Esophagus (tissue), 2 donors: Measurements from ENCODE around the gene METTL25. TPM values are rescaled to one million over a fixed set of nuclear protein-coding genes. Genes with fewer than 3 reads are reported as not detected.

Source experiments
- H3K27ac ChIP-seq, 2 donors: one replicate each; pipeline ENCODE4 v1.5.1; 2013; ENCODE audit warnings: low read depth in 2 of 2, mild to moderate bottlenecking in 2 of 2, inconsistent platforms in 1 of 2, low read length in 1 of 2, moderate library complexity in 1 of 2
- H3K27me3 ChIP-seq, 2 donors: one replicate each; pipeline ENCODE4 v1.6.1; 2013; ENCODE audit warnings: low read length in 2 of 2, control low read depth in 1 of 2, mild to moderate bottlenecking in 1 of 2; ENCODE audit not compliant: insufficient read depth in 2 of 2, control insufficient read depth in 1 of 2
- H3K36me3 ChIP-seq, 2 donors: one replicate each; pipeline ENCODE4 v1.6.1; 2013; ENCODE audit warnings: low read length in 1 of 2; ENCODE audit not compliant: control insufficient read depth in 2 of 2, insufficient read depth in 2 of 2
- H3K4me1 ChIP-seq, 2 donors: one replicate each; pipeline ENCODE4 v1.6.1; 2013; ENCODE audit warnings: low read length in 1 of 2; ENCODE audit not compliant: control insufficient read depth in 2 of 2, insufficient read depth in 2 of 2
- H3K4me3 ChIP-seq, 2 donors: one replicate each; pipeline ENCODE4 v1.5.1; 2013; ENCODE audit warnings: low read length in 2 of 2, mild to moderate bottlenecking in 2 of 2, low read depth in 1 of 2, moderate library complexity in 1 of 2
- H3K9me3 ChIP-seq, 2 donors: one replicate each; pipeline ENCODE4 v1.6.1; 2013; ENCODE audit warnings: mild to moderate bottlenecking in 2 of 2, low read depth in 1 of 2, low read length in 1 of 2, moderate library complexity in 1 of 2; ENCODE audit not compliant: control insufficient read depth in 2 of 2, insufficient read depth in 1 of 2
- WGBS, 2 donors: extraction: QIAGEN DNeasy Blood & Tissue Kit; methylation state at CpG; one replicate each; pipeline ENCODE4 v1.1.7; 2013; 5-methylcytosine and 5-hydroxymethylcytosine counted together
- polyA plus RNA-seq, 2 donors: library from polyadenylated mRNA; stranded (reverse); fragments of 200-250 nt; gene quantifications; one replicate each; pipeline ENCODE4 v1.2.3, GENCODE V29; 2013
- donor health status: healthy with polysubstance abuse.
- donor health status: Bipolar disorder and iron deficiency.

The METTL25 gene
- polyA plus RNA-seq, 2 donors, result 4.6 to 7.1 TPM

GRCh38 chr12:82474798-82475184 is 116.5 kb downstream of the METTL25 start:
- H3K4me3 ChIP-seq, result no peak overlapping the region
- WGBS, 2 donors, result 76 to 85% methylated on average over 2 of the region's 2 CpGs
- H3K4me1 ChIP-seq, result no peaks in the 10 kb centered on the region
- no peaks in the 10 kb centered on the region for H3K9me3 ChIP-seq
- no peaks in the 10 kb centered on the region for H3K27me3 ChIP-seq
- H3K36me3 ChIP-seq, result peaks cover 0 to 4% of the 10 kb centered on the region in 2 donors
- H3K27ac ChIP-seq, result no peak overlapping the region

DNA sequence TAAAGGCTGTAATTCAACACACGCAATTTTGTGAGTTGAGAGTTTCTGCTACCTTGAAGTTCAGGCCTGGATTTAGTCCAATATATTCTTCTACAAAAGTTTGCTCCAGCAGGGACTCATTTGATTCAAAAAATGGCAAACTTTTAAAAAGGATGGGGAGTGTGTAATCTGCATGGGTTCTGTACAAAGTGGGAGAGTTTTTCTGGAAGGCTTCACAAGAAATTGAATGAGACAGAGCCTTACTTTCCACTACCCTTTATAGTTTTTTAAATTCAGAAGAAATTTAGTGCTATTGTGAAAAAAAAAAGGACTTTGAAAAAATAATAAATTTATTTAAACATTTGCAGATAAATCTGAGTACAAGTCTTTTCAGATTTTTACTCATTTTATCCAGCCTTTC is 116.9 kb downstream of the METTL25 start:
- Histone ChIP-seq H3K4me3 (no peak overlapping the region), H3K4me1 (no peaks in the 10 kb centered on the region), H3K27me3 (no peaks in the 10 kb centered on the region), H3K27ac (no peak overlapping the region), H3K36me3 (peaks cover 0 to 4% of the 10 kb centered on the region in 2 donors), H3K9me3 (no peaks in the 10 kb centered on the region)
- WGBS, 2 donors, result 97 to 98% methylated on average over 1 of the region's 1 CpG

- no peaks in the 10 kb centered on the region for H3K27me3 ChIP-seq
- peaks cover 0 to 4% of the 10 kb centered on the region in 2 donors for H3K36me3 ChIP-seq
- 83 to 87% methylated on average over 4 of the region's 4 CpGs for WGBS, 2 donors
- no peak overlapping the region for H3K27ac ChIP-seq
- no peak overlapping the region for H3K4me3 ChIP-seq
- H3K9me3 ChIP-seq, result no peaks in the 10 kb centered on the region
- no peaks in the 10 kb centered on the region for H3K4me1 ChIP-seq
Measured at GRCh38 chr12:82476511-82476910, 118.2 kb downstream of the METTL25 start.

GRCh38 chr12:82479511-82479910 is 121.2 kb downstream of the METTL25 start:
- 38 to 51% methylated on average over 1 of the region's 1 CpG for WGBS, 2 donors
- no peaks in the 10 kb centered on the region for H3K9me3 ChIP-seq
- H3K27me3 ChIP-seq, result no peaks in the 10 kb centered on the region
- no peaks in the 10 kb centered on the region for H3K4me1 ChIP-seq
- H3K27ac ChIP-seq, result no peak overlapping the region
- H3K36me3 ChIP-seq, result no peaks in the 10 kb centered on the region
- H3K4me3 ChIP-seq, result no peak overlapping the region

GRCh38 chr12:82480606-82481005 is 122.3 kb downstream of the METTL25 start:
- H3K27ac ChIP-seq, result no peak overlapping the region
- WGBS, 2 donors, result 94 to 96% methylated on average over 3 of the region's 3 CpGs
- H3K9me3 ChIP-seq, result no peaks in the 10 kb centered on the region
- H3K4me1 ChIP-seq, result no peaks in the 10 kb centered on the region
- H3K36me3 ChIP-seq, result no peaks in the 10 kb centered on the region
- H3K4me3 ChIP-seq, result no peak overlapping the region
- no peaks in the 10 kb centered on the region for H3K27me3 ChIP-seq

- Histone ChIP-seq H3K27me3 (no peaks in the 10 kb centered on the region), H3K27ac (no peak overlapping the region), H3K36me3 (no peaks in the 10 kb centered on the region), H3K4me1 (no peaks in the 10 kb centered on the region), H3K9me3 (no peaks in the 10 kb centered on the region), H3K4me3 (no peak overlapping the region)
- 83 to 88% methylated on average over 2 of the region's 2 CpGs for WGBS, 2 donors
Measured at GRCh38 chr12:82481954-82482353, 123.6 kb downstream of the METTL25 start.

DNA sequence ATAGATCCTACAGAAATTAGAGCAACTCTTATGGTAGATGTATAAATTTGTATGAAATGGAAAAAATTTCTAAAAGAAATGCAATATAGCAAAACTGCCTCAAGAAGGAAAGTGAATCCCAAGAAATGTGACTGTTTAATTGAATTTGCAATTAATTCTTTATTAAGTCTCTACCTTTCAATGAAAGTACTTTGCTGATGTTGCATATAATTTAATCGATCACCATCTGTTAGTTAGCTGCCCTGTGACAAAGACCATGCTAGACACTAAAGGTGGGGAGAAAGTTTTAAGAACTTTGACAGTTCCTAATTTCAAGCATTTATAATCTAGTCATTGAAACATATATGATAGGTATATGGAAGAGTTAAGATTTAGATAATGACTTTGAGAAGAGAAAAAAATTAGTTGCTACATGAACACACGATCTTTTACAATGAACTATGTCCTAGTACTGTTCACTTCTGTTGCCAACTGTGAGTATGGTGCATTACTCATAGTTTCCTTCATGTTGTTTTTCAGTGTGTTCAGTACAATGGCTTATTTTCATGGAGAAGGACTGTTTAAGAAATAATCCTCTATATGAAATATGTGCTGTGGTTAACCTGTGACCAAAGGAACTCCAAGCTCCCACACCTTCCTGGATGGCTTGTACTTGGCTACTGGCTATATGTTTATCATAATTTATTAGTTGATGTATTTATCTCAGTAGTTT is 128.4 kb downstream of the METTL25 start:
- Histone ChIP-seq H3K4me1 (no peaks in the 10 kb centered on the region), H3K27me3 (no peaks in the 10 kb centered on the region), H3K4me3 (no peak overlapping the region), H3K27ac (no peak overlapping the region), H3K36me3 (no peaks in the 10 kb centered on the region), H3K9me3 (no peaks in the 10 kb centered on the region)
- 76 to 83% methylated on average over 2 of the region's 2 CpGs for WGBS, 2 donors

DNA sequence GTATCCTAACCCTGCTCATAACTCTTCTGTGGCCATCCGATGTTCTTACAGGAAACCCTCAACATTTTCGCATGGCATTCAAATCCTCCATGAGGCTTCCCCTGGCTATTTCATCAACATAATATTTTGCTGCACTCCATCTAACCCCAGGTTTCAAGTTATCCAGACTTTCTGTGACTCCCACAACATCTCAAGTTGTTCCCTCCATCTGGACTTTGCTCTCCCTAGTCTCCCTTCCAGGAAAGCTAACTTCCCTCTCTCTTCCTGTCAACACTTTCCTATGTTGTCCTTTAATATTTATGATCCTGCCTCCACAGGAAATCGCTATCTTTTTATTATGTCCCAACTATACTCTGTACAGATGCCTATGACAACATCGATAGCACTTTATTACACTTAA is 146.1 kb downstream of the METTL25 start:
- Histone ChIP-seq H3K36me3 (no peaks in the 10 kb centered on the region), H3K27me3 (no peaks in the 10 kb centered on the region), H3K4me3 (no peak overlapping the region), H3K9me3 (no peaks in the 10 kb centered on the region), H3K27ac (no peak overlapping the region), H3K4me1 (no peaks in the 10 kb centered on the region)
- WGBS, 2 donors, result 67 to 76% methylated on average over 4 of the region's 4 CpGs

DNA sequence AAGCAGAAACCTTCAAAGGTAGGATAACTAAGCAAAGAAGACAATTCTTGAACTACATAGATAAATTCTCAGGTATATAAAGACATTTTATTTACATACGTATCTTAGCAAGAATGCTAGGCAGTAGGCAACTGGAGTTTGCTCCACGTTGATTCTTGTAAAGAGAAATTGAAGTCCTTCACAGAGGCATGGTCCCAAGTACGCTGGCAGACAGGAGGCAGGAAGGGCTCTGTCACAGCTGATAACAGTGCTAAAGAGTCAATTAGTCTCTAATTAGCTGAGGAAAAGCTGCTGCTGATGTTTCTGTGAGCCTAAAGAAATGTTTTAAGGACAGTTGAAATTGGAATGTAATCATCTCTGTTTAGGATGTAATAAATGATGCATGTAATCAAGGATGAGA is 146.8 kb downstream of the METTL25 start:
- H3K27ac ChIP-seq, result no peak overlapping the region
- 57 to 65% methylated on average over 3 of the region's 3 CpGs for WGBS, 2 donors
- H3K9me3 ChIP-seq, result no peaks in the 10 kb centered on the region
- H3K4me3 ChIP-seq, result no peak overlapping the region
- H3K4me1 ChIP-seq, result no peaks in the 10 kb centered on the region
- H3K27me3 ChIP-seq, result no peaks in the 10 kb centered on the region
- no peaks in the 10 kb centered on the region for H3K36me3 ChIP-seq

GRCh38 chr12:82507686-82508085 is 149.4 kb downstream of the METTL25 start:
- H3K27me3 ChIP-seq, result no peaks in the 10 kb centered on the region
- no peak overlapping the region for H3K27ac ChIP-seq
- no peaks in the 10 kb centered on the region for H3K9me3 ChIP-seq
- no peak overlapping the region for H3K4me3 ChIP-seq
- no peaks in the 10 kb centered on the region for H3K36me3 ChIP-seq
- H3K4me1 ChIP-seq, result no peaks in the 10 kb centered on the region
- WGBS, 2 donors, result 35 to 51% methylated on average over 2 of the region's 2 CpGs
